Liver (tissue), 3 donors: ENCODE measurements around the gene FGFR4.

Experiments used
- GABPA ChIP-seq, 2 donors: IDR thresholded peaks in 1 of 2; conservative IDR thresholded peaks in 1 of 2; 2 replicates each; pipeline ENCODE4 v1.6.1; 2016; ENCODE audit warnings: antibody characterized with exemption in 2 of 2, mild to moderate bottlenecking in 1 of 2, moderate library complexity in 1 of 2
- JUND ChIP-seq, 2 donors: IDR thresholded peaks; 2 replicates each; pipeline ENCODE4 v1.6.1; 2016; ENCODE audit warnings: antibody characterized with exemption in 2 of 2
- TF ChIP-seq, protein P1 (sequence below): fragments of 150-350 bp; IDR thresholded peaks from 2 replicates; pipeline ENCODE4 v1.5.1; 2017; ENCODE audit warnings: improper control_type of control experiment, low read depth, low read length; ENCODE audit not compliant: missing input control
- donor health status: healthy.
- donor health status: healthy.

GRCh38 chr5:177097016-177097985, 10.6 kb downstream of the FGFR4 start:
- TF ChIP-seq JUND (IDR thresholded peaks at IDR 0.05) (no peak), GABPA (IDR thresholded peaks at IDR 0.05 in 1 of 2, conservative IDR thresholded peaks at IDR 0.05 in 1 of 2) (no peak)
- TF ChIP-seq, protein P1, sequence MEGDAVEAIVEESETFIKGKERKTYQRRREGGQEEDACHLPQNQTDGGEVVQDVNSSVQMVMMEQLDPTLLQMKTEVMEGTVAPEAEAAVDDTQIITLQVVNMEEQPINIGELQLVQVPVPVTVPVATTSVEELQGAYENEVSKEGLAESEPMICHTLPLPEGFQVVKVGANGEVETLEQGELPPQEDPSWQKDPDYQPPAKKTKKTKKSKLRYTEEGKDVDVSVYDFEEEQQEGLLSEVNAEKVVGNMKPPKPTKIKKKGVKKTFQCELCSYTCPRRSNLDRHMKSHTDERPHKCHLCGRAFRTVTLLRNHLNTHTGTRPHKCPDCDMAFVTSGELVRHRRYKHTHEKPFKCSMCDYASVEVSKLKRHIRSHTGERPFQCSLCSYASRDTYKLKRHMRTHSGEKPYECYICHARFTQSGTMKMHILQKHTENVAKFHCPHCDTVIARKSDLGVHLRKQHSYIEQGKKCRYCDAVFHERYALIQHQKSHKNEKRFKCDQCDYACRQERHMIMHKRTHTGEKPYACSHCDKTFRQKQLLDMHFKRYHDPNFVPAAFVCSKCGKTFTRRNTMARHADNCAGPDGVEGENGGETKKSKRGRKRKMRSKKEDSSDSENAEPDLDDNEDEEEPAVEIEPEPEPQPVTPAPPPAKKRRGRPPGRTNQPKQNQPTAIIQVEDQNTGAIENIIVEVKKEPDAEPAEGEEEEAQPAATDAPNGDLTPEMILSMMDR: no peak
